Esophagus squamous epithelium (tissue), 5 donors: ENCODE measurements around the gene ACACA. TPM values are rescaled to one million over a fixed set of nuclear protein-coding genes. Genes with fewer than 3 reads are reported as not detected.
A peak's percentile ranks its signal among the peaks of the same experiment; 100 is the strongest.

Experiments used
- DNase-seq: peaks from one replicate; lab custom pipeline; 2025; lab: John Stamatoyannopoulos, UW
- H3K27ac ChIP-seq, 4 donors: fragments of 200-600 bp; sonication (generic); one replicate each; pipeline ENCODE4 v1.5.1; 2016 to 2019; ENCODE audit warnings: mild to moderate bottlenecking in 1 of 4
- H3K27me3 ChIP-seq, 4 donors: fragments of 200-600 bp; sonication (generic); 1 replicate in 3 of 4; 2 replicates in 1 of 4; pipeline versions ENCODE4 v1.5.1 to v1.6.0; 2017 to 2021; ENCODE audit warnings: antibody characterized with exemption in 1 of 4
- H3K36me3 ChIP-seq, 3 donors: fragments of 200-600 bp; sonication (generic); one replicate each; pipeline ENCODE4 v1.5.1; 2016 to 2019
- H3K4me1 ChIP-seq, 3 donors: fragments of 200-600 bp; sonication (generic); one replicate each; pipeline ENCODE4 v1.5.1; 2017 to 2019
- H3K4me3 ChIP-seq, 4 donors: fragments of 200-600 bp; sonication (generic); 1 replicate in 3 of 4; 2 replicates in 1 of 4; pipeline ENCODE4 v1.5.1; 2016 to 2019; ENCODE audit warnings: mild to moderate bottlenecking in 2 of 4, moderate library complexity in 1 of 4
- H3K9me3 ChIP-seq, 3 donors: fragments of 200-600 bp; sonication (generic); one replicate each; pipeline ENCODE4 v1.5.1; 2016 to 2019
- POLR2A ChIP-seq, 4 donors: fragments of 450-650 bp; IDR thresholded peaks; one replicate each; pipeline ENCODE4 v1.6.1; 2017; ENCODE audit warnings: antibody characterized with exemption in 4 of 4, mild to moderate bottlenecking in 4 of 4, moderate library complexity in 3 of 4
- WGBS, 2 donors: methylation state at CpG; one replicate each; pipeline ENCODE4 v1.1.5; 2018; 5-methylcytosine and 5-hydroxymethylcytosine counted together
- intact Hi-C: fragments of 100-400 bp; cut with DNase I; formaldehyde crosslinking; loops from one replicate; pipeline ENCODE4 v1.15.0; 2022
- total RNA-seq, 4 donors: library from RNA; depleted of rRNA; stranded (reverse); fragments of >200 nt; gene quantifications; one replicate each; pipeline ENCODE4 v1.1.0, GENCODE V29; 2016
- TF ChIP-seq, protein P1 (sequence below), 6 experiments: fragments of 450-650 bp in 4 of 6; fragments of 200-600 bp in 2 of 6; sonication (generic) in 2 of 6; IDR thresholded peaks; one replicate each; pipeline ENCODE4 v1.5.1; 2016 to 2019; ENCODE audit warnings: antibody characterized with exemption in 6 of 6, mild to moderate bottlenecking in 4 of 6, moderate library complexity in 4 of 6
- donor health status: DM: yes; HTN: yes; CAD: no.

Gene ACACA
- total RNA-seq, 4 donors from 2014 or later = 34.5 to 81.0 (median 55.8) TPM

DNA sequence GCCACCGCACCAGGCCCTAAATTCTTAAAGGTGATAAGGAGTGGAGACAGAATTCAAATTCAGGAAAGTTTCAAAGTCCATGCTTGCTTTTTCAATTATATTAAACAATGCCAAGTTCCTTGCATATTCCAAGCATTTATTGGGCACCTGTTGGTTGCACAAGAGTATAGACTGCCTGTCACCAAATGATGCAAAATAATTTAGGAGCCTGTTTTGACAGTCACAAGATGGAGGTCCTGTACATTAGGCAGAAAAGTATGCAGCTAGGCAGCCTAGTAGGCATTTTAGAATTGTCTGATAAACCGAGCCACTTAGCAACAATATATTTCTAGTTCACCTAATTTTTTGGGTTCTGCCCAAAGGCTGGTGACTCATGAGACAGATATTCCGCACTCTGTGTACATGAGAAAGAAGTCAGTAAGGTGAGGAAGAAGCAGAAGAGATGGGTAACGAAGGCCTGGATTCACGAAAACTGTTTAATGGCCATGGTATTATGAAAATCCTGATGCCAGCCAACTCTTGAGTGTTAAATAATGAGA, 7.3 kb downstream of the ACACA start:
- no peaks in the 10 kb centered on the region for H3K9me3 ChIP-seq
- no peaks in the 10 kb centered on the region for H3K36me3 ChIP-seq
- no peak overlapping the region for H3K27ac ChIP-seq
- peaks cover 0 to 7% (median 0%) of the 10 kb centered on the region in 3 donors for H3K4me1 ChIP-seq
- no peaks in the 10 kb centered on the region for H3K27me3 ChIP-seq
- TF ChIP-seq POLR2A (IDR thresholded peaks at IDR 0.05) = no peak
- TF ChIP-seq, protein P1, sequence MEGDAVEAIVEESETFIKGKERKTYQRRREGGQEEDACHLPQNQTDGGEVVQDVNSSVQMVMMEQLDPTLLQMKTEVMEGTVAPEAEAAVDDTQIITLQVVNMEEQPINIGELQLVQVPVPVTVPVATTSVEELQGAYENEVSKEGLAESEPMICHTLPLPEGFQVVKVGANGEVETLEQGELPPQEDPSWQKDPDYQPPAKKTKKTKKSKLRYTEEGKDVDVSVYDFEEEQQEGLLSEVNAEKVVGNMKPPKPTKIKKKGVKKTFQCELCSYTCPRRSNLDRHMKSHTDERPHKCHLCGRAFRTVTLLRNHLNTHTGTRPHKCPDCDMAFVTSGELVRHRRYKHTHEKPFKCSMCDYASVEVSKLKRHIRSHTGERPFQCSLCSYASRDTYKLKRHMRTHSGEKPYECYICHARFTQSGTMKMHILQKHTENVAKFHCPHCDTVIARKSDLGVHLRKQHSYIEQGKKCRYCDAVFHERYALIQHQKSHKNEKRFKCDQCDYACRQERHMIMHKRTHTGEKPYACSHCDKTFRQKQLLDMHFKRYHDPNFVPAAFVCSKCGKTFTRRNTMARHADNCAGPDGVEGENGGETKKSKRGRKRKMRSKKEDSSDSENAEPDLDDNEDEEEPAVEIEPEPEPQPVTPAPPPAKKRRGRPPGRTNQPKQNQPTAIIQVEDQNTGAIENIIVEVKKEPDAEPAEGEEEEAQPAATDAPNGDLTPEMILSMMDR (IDR thresholded peaks at IDR 0.05) = no peak
- intact Hi-C loops = no loop called here
- 50 to 51% methylated on average over 5 of the region's 5 CpGs for WGBS, 2 donors
- no peak overlapping the region for H3K4me3 ChIP-seq
- no peak for DNase-seq

DNA sequence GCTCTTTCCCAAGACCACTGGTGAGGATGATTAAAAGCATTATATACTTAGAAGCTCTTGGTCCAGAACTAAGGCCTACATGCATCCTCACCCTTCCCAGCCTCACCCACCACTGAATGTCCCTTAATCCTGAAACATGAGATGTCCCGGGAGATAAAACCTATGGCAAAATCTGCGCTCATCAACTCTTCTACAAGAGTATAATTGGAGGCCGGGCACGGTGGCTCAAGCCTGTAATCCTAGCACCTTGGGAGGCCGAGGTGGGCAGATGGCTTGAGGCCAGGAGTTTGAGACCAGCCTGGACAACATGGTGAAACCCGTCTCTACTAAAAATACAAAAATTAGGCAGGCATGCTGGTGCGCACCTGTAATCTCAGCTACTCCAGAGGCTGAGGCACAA, 13.3 kb downstream of the ACACA start:
- WGBS, 2 donors = 94 to 98% methylated on average over 6 to 7 of the region's 7 CpGs
- intact Hi-C loops = no loop called here

DNA sequence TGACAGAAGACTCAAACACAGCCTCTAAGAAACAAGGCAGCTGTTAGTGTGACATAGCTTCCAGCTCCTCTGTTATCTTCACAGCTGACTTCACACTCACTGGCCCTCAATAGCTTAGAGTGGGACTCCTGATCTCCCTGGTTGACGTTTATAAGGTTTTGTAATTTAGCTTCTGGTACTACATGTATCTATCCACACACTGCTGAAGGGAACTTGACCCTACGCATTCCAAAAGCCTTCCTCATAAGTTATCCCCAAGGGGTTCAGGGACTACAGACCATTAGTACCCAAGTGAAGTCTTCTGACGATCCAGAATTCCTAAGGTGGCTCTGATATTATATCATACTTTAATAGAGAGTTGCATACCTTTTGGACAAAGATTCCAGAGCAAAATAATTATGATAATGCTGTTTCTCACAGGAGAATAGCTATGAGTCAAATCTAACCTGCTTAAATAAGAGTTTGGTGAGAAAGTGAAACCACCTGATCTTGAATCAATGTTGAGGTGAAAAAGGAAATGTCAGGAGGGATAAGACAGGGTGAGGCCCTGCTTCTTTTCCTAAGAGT, 14.5 kb downstream of the ACACA start:
- Histone ChIP-seq H3K36me3 (no peaks in the 10 kb centered on the region), H3K9me3 (no peaks in the 10 kb centered on the region), H3K27me3 (no peaks in the 10 kb centered on the region), H3K4me3 (no peak overlapping the region), H3K4me1 (peaks cover 0 to 12% (median 10%) of the 10 kb centered on the region in 3 donors), H3K27ac (peak overlapping the region in 1 of 4 donors; percentile 30)
- 45 to 59% methylated on average over 3 of the region's 3 CpGs for WGBS, 2 donors
- TF ChIP-seq, protein P1 (IDR thresholded peaks at IDR 0.05) = no peak
- no peak for TF ChIP-seq POLR2A (IDR thresholded peaks at IDR 0.05)
- intact Hi-C loops = no loop called here
- no peak for DNase-seq

More for the DNA sequence above, 13.3 kb downstream of the ACACA start:
- TF ChIP-seq, protein P1 (IDR thresholded peaks at IDR 0.05) = no peak
- no peak for TF ChIP-seq POLR2A (IDR thresholded peaks at IDR 0.05)
- Histone ChIP-seq H3K27me3 (no peaks in the 10 kb centered on the region), H3K4me1 (peaks cover 0 to 12% (median 10%) of the 10 kb centered on the region in 3 donors), H3K36me3 (no peaks in the 10 kb centered on the region), H3K27ac (no peak overlapping the region), H3K9me3 (no peaks in the 10 kb centered on the region), H3K4me3 (no peak overlapping the region)
- DNase-seq = no peak

DNA sequence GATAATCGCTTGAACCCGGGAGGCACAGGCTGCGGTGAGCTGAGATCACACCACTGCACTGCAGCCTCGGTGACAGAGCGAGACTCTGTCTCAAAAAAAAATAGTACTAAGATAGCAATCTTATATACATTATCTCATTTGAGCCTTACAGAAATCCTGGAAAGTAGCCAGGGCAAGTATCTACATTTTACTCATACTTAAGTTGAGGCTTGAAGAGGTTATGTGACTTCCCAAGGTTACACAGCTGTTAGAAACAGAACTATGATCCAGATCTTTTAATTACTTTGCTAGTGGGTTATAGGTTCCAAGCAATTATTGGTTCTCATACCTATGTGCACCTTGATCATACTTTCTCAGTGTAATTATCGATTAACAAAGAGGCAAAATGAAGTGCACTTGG, 15.5 kb downstream of the ACACA start:
- peaks cover 0 to 12% (median 10%) of the 10 kb centered on the region in 3 donors for H3K4me1 ChIP-seq
- H3K27ac ChIP-seq = no peak overlapping the region
- H3K9me3 ChIP-seq = no peaks in the 10 kb centered on the region
- WGBS, 2 donors = 86 to 96% methylated on average over 6 of the region's 6 CpGs
- DNase-seq = no peak
- intact Hi-C loops = no loop called here
- H3K36me3 ChIP-seq = no peaks in the 10 kb centered on the region
- H3K4me3 ChIP-seq = no peak overlapping the region
- no peaks in the 10 kb centered on the region for H3K27me3 ChIP-seq
- TF ChIP-seq POLR2A (IDR thresholded peaks at IDR 0.05) = no peak
- TF ChIP-seq, protein P1 (IDR thresholded peaks at IDR 0.05) = no peak

GRCh38 chr17:37389160-37389559, 17.5 kb downstream of the ACACA start:
- DNase-seq = no peak
- Histone ChIP-seq H3K4me3 (no peak overlapping the region), H3K27me3 (no peaks in the 10 kb centered on the region), H3K9me3 (no peaks in the 10 kb centered on the region), H3K36me3 (no peaks in the 10 kb centered on the region), H3K4me1 (peaks cover 0 to 12% (median 10%) of the 10 kb centered on the region in 3 donors), H3K27ac (no peak overlapping the region)
- intact Hi-C loops = no loop called here
- WGBS, 2 donors = 92 to 100% methylated on average over 1 to 4 of the region's 4 CpGs
- TF ChIP-seq, protein P1 (IDR thresholded peaks at IDR 0.05) = no peak
- TF ChIP-seq POLR2A (IDR thresholded peaks at IDR 0.05) = no peak
